Astrocyte of the spinal cord (primary cell): Measurements from ENCODE around the gene XYLT2.
A peak's percentile ranks its signal among the peaks of the same experiment; 100 is the strongest.

ENCODE experiments used
- DNase-seq: peaks from one replicate; pipeline ENCODE4 v3.0.0; 2011; ENCODE audit warnings: low read depth, low spot score
- H3K4me3 ChIP-seq: 2 replicates; pipeline ENCODE4 v1.5.1; 2011; ENCODE audit warnings: low read depth, mild to moderate bottlenecking, low read length, moderate library complexity
- CTCF ChIP-seq: IDR thresholded peaks from 2 replicates; pipeline ENCODE4 v1.5.1; 2012; ENCODE audit warnings: low read depth, mild to moderate bottlenecking, low read length, inconsistent platforms
- in situ Hi-C: cut with HindIII; loops from 2 replicates; pipeline ENCODE4 v1.10.0; 2017; ENCODE audit warnings: low sequenced_read_pairs

Gene XYLT2

GRCh38 chr17:50363217-50364060, 17.5 kb downstream of the XYLT2 start:
- in situ Hi-C loops: no loop called here
- no peak for TF ChIP-seq CTCF
- peak; percentile 55 for DNase-seq
- H3K4me3 ChIP-seq: no peak overlapping the region

- no peak for DNase-seq
- in situ Hi-C loops: no loop called here
- H3K4me3 ChIP-seq: no peak overlapping the region
- TF ChIP-seq CTCF: no peak
Observed at GRCh38 chr17:50364061-50364458, 18.1 kb downstream of the XYLT2 start.

- TF ChIP-seq CTCF: peak; percentile 38
- no peak overlapping the region for H3K4me3 ChIP-seq
- DNase-seq: peak; percentile 31
- in situ Hi-C loops: no loop called here
Observed at GRCh38 chr17:50364715-50365114, 18.8 kb downstream of the XYLT2 start.

GRCh38 chr17:50365165-50365564, 19.2 kb downstream of the XYLT2 start:
- H3K4me3 ChIP-seq: no peak overlapping the region
- in situ Hi-C loops: no loop called here
- no peak for DNase-seq
- no peak for TF ChIP-seq CTCF

GRCh38 chr17:50365649-50366393, 19.9 kb downstream of the XYLT2 start:
- no peak for TF ChIP-seq CTCF
- no peak overlapping the region for H3K4me3 ChIP-seq
- no peak for DNase-seq
- in situ Hi-C loops: no loop called here

- no peak for DNase-seq
- no peak overlapping the region for H3K4me3 ChIP-seq
- TF ChIP-seq CTCF: no peak
- in situ Hi-C loops: no loop called here
Observed at GRCh38 chr17:50367401-50367800, 21.5 kb downstream of the XYLT2 start.
